NB4 (cell line): ENCODE data around the gene TPSB2.

Experiments used
- CTCF ChIP-seq: IDR thresholded peaks from one replicate; pipeline ENCODE4 v1.5.1; 2012; ENCODE audit warnings: low read depth, low read length
- POLR2A ChIP-seq: IDR thresholded peaks from 2 replicates; pipeline ENCODE4 v1.6.1; 2011; ENCODE audit warnings: mild to moderate bottlenecking; ENCODE audit not compliant: insufficient read length; ENCODE audit errors: extremely low read depth
- TF ChIP-seq, protein P1 (sequence below): IDR thresholded peaks from 2 replicates; pipeline ENCODE4 v1.6.1; 2011; ENCODE audit warnings: low read depth, low read length

DNA sequence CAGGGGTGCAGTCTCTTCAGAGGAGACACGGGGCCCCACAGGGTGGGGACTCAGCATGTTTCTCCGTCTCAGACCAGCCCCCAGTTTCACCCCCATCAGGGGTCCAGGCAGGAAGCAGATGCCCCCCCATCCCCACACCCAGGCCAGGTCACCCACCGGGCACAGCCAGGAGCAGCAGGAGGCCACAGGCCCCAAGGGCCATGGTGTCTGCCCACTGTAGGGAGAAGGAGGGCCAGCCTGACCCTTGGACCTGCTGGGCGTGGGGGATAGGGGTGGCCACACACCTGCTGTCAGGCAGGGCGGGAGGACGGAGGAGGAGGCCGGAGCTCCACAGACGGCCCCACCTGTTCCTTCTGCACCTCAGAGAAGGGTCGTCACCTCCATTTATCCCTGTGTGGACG is 4.9 kb downstream of the TPSB2 start, which contains the start of gene TPSG1:
- TF ChIP-seq POLR2A (no peak), CTCF (no peak)
- TF ChIP-seq, protein P1, sequence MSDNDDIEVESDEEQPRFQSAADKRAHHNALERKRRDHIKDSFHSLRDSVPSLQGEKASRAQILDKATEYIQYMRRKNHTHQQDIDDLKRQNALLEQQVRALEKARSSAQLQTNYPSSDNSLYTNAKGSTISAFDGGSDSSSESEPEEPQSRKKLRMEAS, result no peak
